Measurements from ENCODE around the gene NPAS2. TPM values are rescaled to one million over a fixed set of nuclear protein-coding genes. Genes with fewer than 3 reads are reported as not detected.

Gene NPAS2
- total RNA-seq, 1 experiment from 2014 or later: 20.4 TPM

DNA sequence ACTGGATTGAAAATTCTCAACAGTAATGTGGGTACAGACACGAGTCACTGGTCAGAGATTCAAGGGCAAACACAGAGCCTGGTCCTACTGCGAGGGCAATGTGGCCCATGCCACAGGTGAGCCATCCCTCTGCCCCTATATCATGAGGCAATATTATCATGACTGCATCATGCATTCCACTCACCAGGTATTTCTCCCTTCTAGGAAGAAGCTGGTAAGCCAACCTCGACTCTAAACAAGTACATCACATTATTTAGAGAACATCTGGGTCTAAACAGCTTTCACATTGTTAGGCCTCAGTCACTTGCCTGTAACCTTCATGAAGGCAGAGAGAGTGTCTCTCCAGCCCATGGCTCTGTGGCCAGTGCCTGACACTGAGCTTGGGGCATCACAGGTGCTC, 167.6 kb downstream of the NPAS2 start:
- Histone ChIP-seq H3K36me3 (ENCODE audit: control insufficient read depth in 1 of 2, insufficient read depth in 2 of 2, low read length in 2 of 2) (no peaks in the 10 kb centered on the region), H3K9me2 (ENCODE audit: insufficient read depth) (no peaks in the 10 kb centered on the region), H3K27ac (ENCODE audit: low read depth, low read length) (no peak overlapping the region), H3K4me3 (replicated peaks in 1 of 2; ENCODE audit: low read depth in 1 of 2, low read length in 2 of 2) (no peak overlapping the region), H2AFZ (ENCODE audit: low read depth, low read length, poor library complexity, severe bottlenecking) (no peak overlapping the region), H3K4me2 (ENCODE audit: low read length) (no peak overlapping the region), H4K20me1 (ENCODE audit: insufficient read depth) (no peaks in the 10 kb centered on the region), H3K9me3 (ENCODE audit: control insufficient read depth in 1 of 2, insufficient read depth in 1 of 2, low read depth in 1 of 2, low read length in 2 of 2) (no peaks in the 10 kb centered on the region), H3K27me3 (ENCODE audit: insufficient read depth, low read length) (no peaks in the 10 kb centered on the region), H3K9ac (ENCODE audit: low read length) (no peak overlapping the region), H3K79me2 (ENCODE audit: insufficient read depth, low read length) (no peaks in the 10 kb centered on the region), H3K4me1 (ENCODE audit: control insufficient read depth in 1 of 2, insufficient read depth in 2 of 2, low read length in 2 of 2) (no peaks in the 10 kb centered on the region)
- intact Hi-C loops (cut with micrococcal nuclease): loop anchor here (10.0 kb wide), 1 partner anchor 563 kb away; no protein-coding TSS in a partner anchor
- no peak for ATAC-seq
- ChIA-PET POLR2A (no interaction called here), CTCF (interaction anchor here (3.4 to 4.2 kb wide), 2 partner anchors 257 to 377 kb away, joined by 13 to 25 read pairs; no protein-coding TSS in a partner anchor), RAD21 (ENCODE audit: low non-redundant PET in 1 of 2, low total read pairs in 2 of 2, uncharacterized antibody in 2 of 2, unreplicated experiment in 2 of 2) (interaction anchor here in 1 of 2 experiments (0.6 kb wide), 1 partner anchor 27 kb away, joined by 5 read pairs; no protein-coding TSS in a partner anchor)
- no peak for DNase-seq (ENCODE audit: low read depth, low spot score)
- no peak for TF ChIP-seq SP1 (IDR thresholded peaks at IDR 0.05; ENCODE audit: low read depth)
- TF ChIP-seq FOSL1 (IDR thresholded peaks at IDR 0.05; ENCODE audit: low read depth): no peak
- TF ChIP-seq ZNF274 (IDR thresholded peaks at IDR 0.05; ENCODE audit: low read depth, low read length): no peak
- TF ChIP-seq, protein P1, sequence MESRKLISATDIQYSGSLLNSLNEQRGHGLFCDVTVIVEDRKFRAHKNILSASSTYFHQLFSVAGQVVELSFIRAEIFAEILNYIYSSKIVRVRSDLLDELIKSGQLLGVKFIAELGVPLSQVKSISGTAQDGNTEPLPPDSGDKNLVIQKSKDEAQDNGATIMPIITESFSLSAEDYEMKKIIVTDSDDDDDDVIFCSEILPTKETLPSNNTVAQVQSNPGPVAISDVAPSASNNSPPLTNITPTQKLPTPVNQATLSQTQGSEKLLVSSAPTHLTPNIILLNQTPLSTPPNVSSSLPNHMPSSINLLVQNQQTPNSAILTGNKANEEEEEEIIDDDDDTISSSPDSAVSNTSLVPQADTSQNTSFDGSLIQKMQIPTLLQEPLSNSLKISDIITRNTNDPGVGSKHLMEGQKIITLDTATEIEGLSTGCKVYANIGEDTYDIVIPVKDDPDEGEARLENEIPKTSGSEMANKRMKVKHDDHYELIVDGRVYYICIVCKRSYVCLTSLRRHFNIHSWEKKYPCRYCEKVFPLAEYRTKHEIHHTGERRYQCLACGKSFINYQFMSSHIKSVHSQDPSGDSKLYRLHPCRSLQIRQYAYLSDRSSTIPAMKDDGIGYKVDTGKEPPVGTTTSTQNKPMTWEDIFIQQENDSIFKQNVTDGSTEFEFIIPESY (IDR thresholded peaks at IDR 0.05; ENCODE audit: extremely low read depth, insufficient replicate concordance, low read length): no peak
- no peak for TF ChIP-seq CBX3 (IDR thresholded peaks at IDR 0.05; ENCODE audit: low read depth)
- TF ChIP-seq RAD21 (IDR thresholded peaks at IDR 0.05; ENCODE audit: low read depth): no peak
- TF ChIP-seq EGR1 (IDR thresholded peaks at IDR 0.05; ENCODE audit: low read depth): no peak
- no peak for TF ChIP-seq YY1 (IDR thresholded peaks at IDR 0.05; ENCODE audit: extremely low read depth, insufficient replicate concordance, low read depth, low read length)
- TF ChIP-seq, protein P2, sequence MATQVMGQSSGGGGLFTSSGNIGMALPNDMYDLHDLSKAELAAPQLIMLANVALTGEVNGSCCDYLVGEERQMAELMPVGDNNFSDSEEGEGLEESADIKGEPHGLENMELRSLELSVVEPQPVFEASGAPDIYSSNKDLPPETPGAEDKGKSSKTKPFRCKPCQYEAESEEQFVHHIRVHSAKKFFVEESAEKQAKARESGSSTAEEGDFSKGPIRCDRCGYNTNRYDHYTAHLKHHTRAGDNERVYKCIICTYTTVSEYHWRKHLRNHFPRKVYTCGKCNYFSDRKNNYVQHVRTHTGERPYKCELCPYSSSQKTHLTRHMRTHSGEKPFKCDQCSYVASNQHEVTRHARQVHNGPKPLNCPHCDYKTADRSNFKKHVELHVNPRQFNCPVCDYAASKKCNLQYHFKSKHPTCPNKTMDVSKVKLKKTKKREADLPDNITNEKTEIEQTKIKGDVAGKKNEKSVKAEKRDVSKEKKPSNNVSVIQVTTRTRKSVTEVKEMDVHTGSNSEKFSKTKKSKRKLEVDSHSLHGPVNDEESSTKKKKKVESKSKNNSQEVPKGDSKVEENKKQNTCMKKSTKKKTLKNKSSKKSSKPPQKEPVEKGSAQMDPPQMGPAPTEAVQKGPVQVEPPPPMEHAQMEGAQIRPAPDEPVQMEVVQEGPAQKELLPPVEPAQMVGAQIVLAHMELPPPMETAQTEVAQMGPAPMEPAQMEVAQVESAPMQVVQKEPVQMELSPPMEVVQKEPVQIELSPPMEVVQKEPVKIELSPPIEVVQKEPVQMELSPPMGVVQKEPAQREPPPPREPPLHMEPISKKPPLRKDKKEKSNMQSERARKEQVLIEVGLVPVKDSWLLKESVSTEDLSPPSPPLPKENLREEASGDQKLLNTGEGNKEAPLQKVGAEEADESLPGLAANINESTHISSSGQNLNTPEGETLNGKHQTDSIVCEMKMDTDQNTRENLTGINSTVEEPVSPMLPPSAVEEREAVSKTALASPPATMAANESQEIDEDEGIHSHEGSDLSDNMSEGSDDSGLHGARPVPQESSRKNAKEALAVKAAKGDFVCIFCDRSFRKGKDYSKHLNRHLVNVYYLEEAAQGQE (IDR thresholded peaks at IDR 0.05; ENCODE audit: low read depth): no peak
- TF ChIP-seq ELF1 (IDR thresholded peaks at IDR 0.05; ENCODE audit: borderline replicate concordance, low read depth): no peak
- TF ChIP-seq SIN3A (IDR thresholded peaks at IDR 0.05; ENCODE audit: low read depth): no peak
- TF ChIP-seq TCF7L2 (IDR thresholded peaks at IDR 0.05; ENCODE audit: borderline replicate concordance, extremely low read depth, insufficient read depth, insufficient read length): no peak
- TF ChIP-seq, protein P3, sequence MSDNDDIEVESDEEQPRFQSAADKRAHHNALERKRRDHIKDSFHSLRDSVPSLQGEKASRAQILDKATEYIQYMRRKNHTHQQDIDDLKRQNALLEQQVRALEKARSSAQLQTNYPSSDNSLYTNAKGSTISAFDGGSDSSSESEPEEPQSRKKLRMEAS (IDR thresholded peaks at IDR 0.05): no peak
- TF ChIP-seq CEBPB (IDR thresholded peaks at IDR 0.05; ENCODE audit: low read depth): no peak
- TF ChIP-seq JUND (IDR thresholded peaks at IDR 0.05): no peak
- TF ChIP-seq POLR2AphosphoS5 (IDR thresholded peaks at IDR 0.05; ENCODE audit: low read depth, low read length): no peak
- BruUV-seq (replicated peaks): no TSS peak

Measured in HCT116 (cell line).